NCI-H460 (cell line): ENCODE measurements around the gene TNS2. TPM values are rescaled to one million over a fixed set of nuclear protein-coding genes. Genes with fewer than 3 reads are reported as not detected.
"Not testable (repeated sequence)": the region's sequence is repeated elsewhere in the genome, so short reads cannot be mapped to it uniquely, and the experiment has no call there.

Experiments used
- DNase-seq: peaks from one replicate; pipeline ENCODE4 v3.0.0-alpha.2; 2016; ENCODE audit warnings: low read depth; ENCODE audit errors: extremely low read depth
- polyA plus RNA-seq: library from polyadenylated mRNA; depleted of rRNA; stranded (reverse); fragments of >200 nt; gene quantifications from 2 replicates; pipeline ENCODE4 v1.2.3, GENCODE V29; 2014; cell fraction: nucleus; rRNA removed
- total RNA-seq: library from RNA; depleted of rRNA; stranded (reverse); fragments of >200 nt; shearing (Covaris generic); gene quantifications from 2 replicates; pipeline ENCODE4 v1.2.3, GENCODE V29; 2014; rRNA removed

TNS2 gene
- total RNA-seq, result 12.1 and 16.9 TPM in 2 replicates
- 76.3 TPM in 2 replicates for polyA plus RNA-seq

GRCh38 chr12:53049571-53050318 lies at the start of gene TNS2:
Gene TNS2, plus strand, starts transcription at chr12:53050065. Its CDS starts 121 bp downstream, at chr12:53050186.
- DNase-seq, result peak; percentile 33

- DNase-seq, result no peak
These were observed 45.7 kb upstream of the TNS2 start for GRCh38 chr12:53004178-53004577.

- no peak for DNase-seq
These were observed 45.3 kb upstream of the TNS2 start for GRCh38 chr12:53004582-53004981.

GRCh38 chr12:53005215-53005985 lies 44.5 kb upstream of the TNS2 start:
- DNase-seq, result no peak

- DNase-seq, result peak; percentile 99
These were observed 43.7 kb upstream of the TNS2 start, which contains the start of gene EIF4B for GRCh38 chr12:53005986-53006809. Gene EIF4B, plus strand, starts transcription at chr12:53006456. Its CDS starts 28 bp downstream, at chr12:53006484.

- DNase-seq, result peak; percentile 70
These were observed 43.0 kb upstream of the TNS2 start for GRCh38 chr12:53006810-53007309.

GRCh38 chr12:53007343-53007742 lies 42.5 kb upstream of the TNS2 start:
- no peak for DNase-seq

GRCh38 chr12:53008760-53009159 lies 41.1 kb upstream of the TNS2 start:
- not testable (repeated sequence) for DNase-seq

GRCh38 chr12:53010955-53011354 lies 38.9 kb upstream of the TNS2 start:
- no peak for DNase-seq

- no peak for DNase-seq
These were observed 38.0 kb upstream of the TNS2 start for GRCh38 chr12:53011889-53012288.

GRCh38 chr12:53012928-53013327 lies 36.9 kb upstream of the TNS2 start:
- no peak for DNase-seq

GRCh38 chr12:53014709-53015108 lies 35.2 kb upstream of the TNS2 start:
- no peak for DNase-seq

GRCh38 chr12:53025250-53025649 lies 24.6 kb upstream of the TNS2 start:
- no peak for DNase-seq

- DNase-seq, result not testable (repeated sequence)
These were observed 22.9 kb upstream of the TNS2 start for GRCh38 chr12:53027014-53027413.

- DNase-seq, result no peak
These were observed 18.2 kb upstream of the TNS2 start for GRCh38 chr12:53031616-53032015.

- DNase-seq, result not testable (repeated sequence)
These were observed 16.0 kb upstream of the TNS2 start for GRCh38 chr12:53033832-53034231.

GRCh38 chr12:53034459-53034858 lies 15.4 kb upstream of the TNS2 start:
- DNase-seq, result no peak

- no peak for DNase-seq
These were observed 13.1 kb upstream of the TNS2 start for GRCh38 chr12:53036802-53037201.

- no peak for DNase-seq
These were observed 10.0 kb upstream of the TNS2 start for GRCh38 chr12:53039851-53040250.

GRCh38 chr12:53042607-53043454 lies 7.0 kb upstream of the TNS2 start:
- no peak for DNase-seq
